SK-N-SH treated with all-trans-retinoic acid at 6 μM for 48 hours (cell line): ENCODE measurements around the gene MICOS13.

Source experiments
- ATAC-seq: fragments of 200-7000 bp; cut with Tn5 transposase; 3 replicates; pipeline ENCODE4 v1.9.1; 2020; ENCODE audit warnings: mild to moderate bottlenecking, moderate library complexity
- BACH2 ChIP-seq: fragments of 250-450 bp; sonication (Bioruptor Pico); IDR thresholded peaks from 2 replicates; pipeline ENCODE4 v1.9.0; 2021; ENCODE audit warnings: mild to moderate bottlenecking, borderline replicate concordance
- CREB5 ChIP-seq: fragments of 250-450 bp; sonication (Bioruptor Pico); IDR thresholded peaks from 2 replicates; pipeline ENCODE4 v1.5.1; 2020; ENCODE audit warnings: low read depth, mild to moderate bottlenecking, moderate library complexity
- CSDC2 ChIP-seq: fragments of 250-450 bp; sonication (Bioruptor Pico); IDR thresholded peaks from 2 replicates; pipeline ENCODE4 v1.5.0; 2020; ENCODE audit warnings: mild to moderate bottlenecking, moderate library complexity
- CSRNP3 ChIP-seq: fragments of 250-450 bp; sonication (Bioruptor Pico); IDR thresholded peaks from 2 replicates; pipeline ENCODE4 v1.5.1; 2021; ENCODE audit warnings: mild to moderate bottlenecking, moderate library complexity
- ESRRG ChIP-seq: fragments of 250-450 bp; sonication (Bioruptor Pico); IDR thresholded peaks from 2 replicates; pipeline ENCODE4 v1.6.1; 2021; ENCODE audit warnings: mild to moderate bottlenecking
- GLIS3 ChIP-seq: fragments of 250-450 bp; sonication (Bioruptor Pico); IDR thresholded peaks from 2 replicates; pipeline ENCODE4 v1.5.0; 2020; ENCODE audit warnings: mild to moderate bottlenecking, moderate library complexity
- ISL1 ChIP-seq: fragments of 250-450 bp; sonication (Bioruptor Pico); IDR thresholded peaks from 2 replicates; pipeline ENCODE4 v2.1.2; 2022; ENCODE audit warnings: mild to moderate bottlenecking, moderate library complexity
- OSR1 ChIP-seq: fragments of 250-450 bp; sonication (Bioruptor Pico); IDR thresholded peaks from 2 replicates; pipeline ENCODE4 v1.8.0; 2022; ENCODE audit warnings: moderate library complexity, mild to moderate bottlenecking, inconsistent platforms
- POU6F1 ChIP-seq: fragments of 250-450 bp; sonication (Bioruptor Pico); IDR thresholded peaks from 2 replicates; pipeline ENCODE4 v1.8.0; 2021; ENCODE audit warnings: low read depth, mild to moderate bottlenecking, moderate library complexity, borderline replicate concordance
- PPARA ChIP-seq: fragments of 250-450 bp; sonication (Bioruptor Pico); IDR thresholded peaks from 2 replicates; pipeline ENCODE4 v1.5.0; 2020; ENCODE audit warnings: mild to moderate bottlenecking, borderline replicate concordance
- RARB ChIP-seq: fragments of 250-450 bp; sonication (Bioruptor Pico); IDR thresholded peaks from 2 replicates; pipeline ENCODE4 v1.8.0; 2021; ENCODE audit warnings: mild to moderate bottlenecking, moderate library complexity
- SNAI2 ChIP-seq: fragments of 250-450 bp; sonication (Bioruptor Pico); IDR thresholded peaks from 2 replicates; pipeline ENCODE4 v1.5.0; 2020; ENCODE audit warnings: mild to moderate bottlenecking, moderate library complexity
- TCF4 ChIP-seq: fragments of 250-450 bp; sonication (Bioruptor Pico); IDR thresholded peaks from 2 replicates; pipeline ENCODE4 v1.8.0; 2021; ENCODE audit warnings: mild to moderate bottlenecking, moderate library complexity, borderline replicate concordance
- TOX ChIP-seq: fragments of 250-450 bp; sonication (Bioruptor Pico); IDR thresholded peaks from 2 replicates; pipeline ENCODE4 v1.8.0; 2021; ENCODE audit warnings: mild to moderate bottlenecking, moderate library complexity, borderline replicate concordance
- TSHZ2 ChIP-seq: fragments of 250-450 bp; sonication (Bioruptor Pico); IDR thresholded peaks from 2 replicates; pipeline ENCODE4 v1.5.0; 2020; ENCODE audit warnings: mild to moderate bottlenecking, moderate library complexity
- ZC3H10 ChIP-seq: fragments of 250-450 bp; sonication (Bioruptor Pico); IDR thresholded peaks from 2 replicates; pipeline ENCODE4 v1.5.1; 2021; ENCODE audit warnings: mild to moderate bottlenecking, moderate library complexity
- ZFP3 ChIP-seq: fragments of 250-450 bp; sonication (Bioruptor Pico); IDR thresholded peaks from 2 replicates; pipeline ENCODE4 v1.5.0; 2020; ENCODE audit warnings: mild to moderate bottlenecking, moderate library complexity
- ZFP30 ChIP-seq: fragments of 450-650 bp; formaldehyde crosslinking; IDR thresholded peaks from 2 replicates; pipeline ENCODE4 v1.5.0; 2022; ENCODE audit warnings: mild to moderate bottlenecking, moderate library complexity
- ZNF70 ChIP-seq: fragments of 450-650 bp; formaldehyde crosslinking; IDR thresholded peaks from 2 replicates; pipeline ENCODE4 v1.5.0; 2020; ENCODE audit warnings: mild to moderate bottlenecking, moderate library complexity
- ZNF8 ChIP-seq: fragments of 450-650 bp; formaldehyde crosslinking; IDR thresholded peaks from 2 replicates; pipeline ENCODE4 v1.5.0; 2020; ENCODE audit warnings: mild to moderate bottlenecking, moderate library complexity

The MICOS13 gene

DNA sequence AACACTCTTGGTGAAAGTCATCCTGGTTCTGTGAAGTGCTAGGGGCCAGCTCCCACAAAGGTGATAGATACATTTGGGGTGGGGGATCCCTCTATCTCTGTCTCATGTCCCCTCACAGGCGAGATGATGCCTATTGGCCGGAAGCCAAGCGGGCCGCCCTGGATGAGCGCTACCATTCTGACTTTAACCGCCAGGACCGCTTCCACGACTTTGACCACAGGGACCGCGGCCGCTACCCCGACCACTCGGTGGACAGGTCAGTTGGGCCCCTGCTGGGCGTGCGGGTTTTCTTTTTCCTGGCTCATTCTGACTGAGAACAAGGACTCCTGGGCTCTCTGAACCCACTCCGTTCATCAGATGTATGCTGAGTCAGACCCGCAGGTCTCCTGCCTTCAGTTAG, 16.4 kb downstream of the MICOS13 start:
- no peak for TF ChIP-seq ESRRG (CRISPR knock-in tag)
- TF ChIP-seq ZC3H10 (CRISPR knock-in tag) = no peak
- TF ChIP-seq ZNF70 (CRISPR knock-in tag) = no peak
- no peak for TF ChIP-seq BACH2 (CRISPR knock-in tag)
- no peak for TF ChIP-seq POU6F1 (CRISPR knock-in tag)
- TF ChIP-seq TCF4 (CRISPR knock-in tag) = no peak
- TF ChIP-seq ZNF8 (CRISPR knock-in tag) = no peak
- no peak for TF ChIP-seq TOX
- TF ChIP-seq ZFP3 (CRISPR knock-in tag) = no peak
- no peak for TF ChIP-seq SNAI2 (CRISPR knock-in tag)
- no peak for ATAC-seq

DNA sequence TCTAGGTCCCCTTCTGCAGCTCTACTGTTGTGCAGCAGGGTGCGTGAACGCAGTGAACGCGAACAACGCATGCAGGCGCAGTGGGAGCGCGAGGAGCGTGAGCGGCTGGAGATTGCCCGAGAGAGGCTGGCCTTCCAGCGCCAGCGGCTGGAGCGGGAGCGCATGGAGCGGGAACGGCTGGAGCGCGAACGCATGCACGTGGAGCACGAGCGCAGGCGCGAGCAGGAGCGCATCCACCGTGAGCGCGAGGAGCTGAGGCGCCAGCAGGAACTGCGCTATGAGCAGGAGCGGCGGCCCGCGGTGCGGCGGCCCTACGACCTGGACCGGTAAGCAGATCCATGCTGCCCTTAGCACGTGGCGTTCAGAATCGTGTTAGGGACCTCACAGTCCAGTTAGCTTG, 18.8 kb downstream of the MICOS13 start:
- no peak for TF ChIP-seq RARB (CRISPR knock-in tag)
- no peak for TF ChIP-seq ESRRG (CRISPR knock-in tag)
- TF ChIP-seq CSDC2 (CRISPR knock-in tag) = no peak
- no peak for TF ChIP-seq ZFP30 (CRISPR knock-in tag)
- TF ChIP-seq CREB5 = no peak
- no peak for TF ChIP-seq ISL1
- no peak for TF ChIP-seq BACH2 (CRISPR knock-in tag)
- no peak for TF ChIP-seq ZC3H10 (CRISPR knock-in tag)
- ATAC-seq = no peak

DNA sequence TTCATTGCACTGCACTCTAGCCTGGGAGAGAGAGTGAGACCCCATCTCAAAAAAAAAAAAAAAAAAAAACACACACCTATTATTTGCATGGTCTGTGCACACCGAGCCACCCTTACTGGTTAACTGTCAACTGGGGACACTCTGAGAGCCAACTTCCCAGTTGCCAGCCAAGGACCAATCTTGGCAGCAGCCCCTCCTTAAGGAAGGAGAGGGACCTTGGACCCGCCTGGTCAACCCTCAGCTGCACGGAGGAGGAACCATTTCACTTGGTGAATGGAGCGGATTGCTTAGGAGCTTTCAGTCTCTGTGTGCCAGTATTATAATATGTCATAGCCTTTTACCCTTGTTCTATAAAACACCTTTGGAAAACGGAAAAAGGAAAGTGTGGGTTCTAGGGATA, 24.9 kb downstream of the MICOS13 start:
- no peak for TF ChIP-seq CREB5
- TF ChIP-seq, all 23 proteins: peak for 0
- no peak for ATAC-seq

- ATAC-seq = no peak
- TF ChIP-seq ESRRG (CRISPR knock-in tag) = no peak
- no peak for TF ChIP-seq CREB5
- TF ChIP-seq RARB (CRISPR knock-in tag) = no peak
- TF ChIP-seq ZC3H10 (CRISPR knock-in tag) = no peak
- no peak for TF ChIP-seq ZFP30 (CRISPR knock-in tag)
- no peak for TF ChIP-seq PPARA
- TF ChIP-seq BACH2 (CRISPR knock-in tag) = no peak
- TF ChIP-seq, all 23 proteins: peak for 0
Observed at GRCh38 chr19:5654931-5655330, 25.4 kb downstream of the MICOS13 start.

DNA sequence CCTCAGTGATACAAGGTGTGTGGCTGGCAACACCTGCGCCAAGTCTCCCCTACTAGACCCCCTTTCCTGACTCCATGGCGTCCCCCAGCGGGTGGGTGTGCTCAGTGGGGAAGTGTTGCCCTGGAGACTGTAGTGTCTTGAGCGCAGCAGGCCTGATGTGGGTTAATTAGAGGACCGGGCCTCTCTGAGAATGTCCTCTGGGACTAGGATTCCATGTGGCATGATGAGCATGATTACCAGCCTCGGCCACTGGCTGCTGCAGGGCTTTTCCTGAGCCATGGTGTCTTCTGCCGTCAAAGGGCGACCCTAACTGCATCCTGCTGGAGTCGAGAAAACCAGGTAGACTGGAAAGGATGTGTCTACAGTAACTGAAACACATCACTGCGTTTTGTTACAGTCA, 28.1 kb downstream of the MICOS13 start:
- TF ChIP-seq ZFP3 (CRISPR knock-in tag) (no peak), SNAI2 (CRISPR knock-in tag) (no peak), GLIS3 (CRISPR knock-in tag) (no peak), CSRNP3 (CRISPR knock-in tag) (no peak), TOX (no peak), RARB (CRISPR knock-in tag) (no peak), ESRRG (CRISPR knock-in tag) (no peak), OSR1 (CRISPR knock-in tag) (no peak)
- TF ChIP-seq, all 23 proteins: peak for 0
- ATAC-seq = no peak

- ATAC-seq = no peak
- no peak for TF ChIP-seq ZC3H10 (CRISPR knock-in tag)
- no peak for TF ChIP-seq ISL1
- TF ChIP-seq PPARA = no peak
- TF ChIP-seq ESRRG (CRISPR knock-in tag) = no peak
- TF ChIP-seq ZNF70 (CRISPR knock-in tag) = no peak
- no peak for TF ChIP-seq ZNF8 (CRISPR knock-in tag)
- TF ChIP-seq ZFP3 (CRISPR knock-in tag) = no peak
- TF ChIP-seq TCF4 (CRISPR knock-in tag) = no peak
- no peak for TF ChIP-seq SNAI2 (CRISPR knock-in tag)
- TF ChIP-seq POU6F1 (CRISPR knock-in tag) = no peak
- TF ChIP-seq CSDC2 (CRISPR knock-in tag) = no peak
- TF ChIP-seq TSHZ2 (CRISPR knock-in tag) = no peak
Observed at GRCh38 chr19:5651361-5651760, 29.0 kb downstream of the MICOS13 start.
